GM10248 (cell line): Measurements from ENCODE around the gene KRTAP4-6.
"Not testable (repeated sequence)": the region's sequence is repeated elsewhere in the genome, so short reads cannot be mapped to it uniquely, and the experiment has no call there.

Experiments
- CTCF ChIA-PET: fragments of 300-600 bp; sonication (Branson Sonifier 250); formaldehyde crosslinking; extraction: SDS; loops from one replicate; lab custom pipeline; 2021; ENCODE audit warnings: antibody characterized with exemption; lab: Yijun Ruan, JAX
- POLR2A ChIA-PET: fragments of 350-650 bp; sonication (Branson Sonifier 250); formaldehyde crosslinking; extraction: SDS; loops from one replicate; lab custom pipeline; 2020; ENCODE audit warnings: antibody characterized with exemption; lab: Yijun Ruan, JAX
- DNase-seq: peaks from one replicate; pipeline ENCODE4 v3.0.0; 2012; ENCODE audit errors: extremely low spot score
- TF ChIP-seq, protein P1 (sequence below): IDR thresholded peaks from 2 replicates; pipeline ENCODE4 v1.5.1; 2012; ENCODE audit warnings: mild to moderate bottlenecking, low read depth; ENCODE audit errors: extremely low read depth, missing control alignments, control extremely low read depth

Gene KRTAP4-6

DNA sequence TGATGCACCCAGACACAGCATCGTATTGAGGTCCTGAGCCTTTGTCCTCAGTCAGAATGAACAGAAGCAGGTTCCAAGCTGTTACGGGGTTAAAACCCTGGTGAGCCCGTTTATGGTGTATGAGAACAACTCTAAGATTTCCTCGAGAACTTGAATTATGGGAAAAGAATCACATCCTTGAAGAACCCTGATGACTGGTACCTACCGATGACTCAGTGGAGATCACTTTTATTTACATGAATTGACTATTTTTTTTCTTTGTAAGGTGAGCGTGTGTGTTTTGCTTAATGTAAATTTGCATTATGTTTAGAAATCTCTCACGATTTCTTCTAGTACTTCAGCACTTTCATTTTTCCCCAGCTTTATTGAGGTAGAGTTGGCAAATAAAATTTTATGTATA is 23.5 kb upstream of the KRTAP4-6 start:
- TF ChIP-seq, protein P1, sequence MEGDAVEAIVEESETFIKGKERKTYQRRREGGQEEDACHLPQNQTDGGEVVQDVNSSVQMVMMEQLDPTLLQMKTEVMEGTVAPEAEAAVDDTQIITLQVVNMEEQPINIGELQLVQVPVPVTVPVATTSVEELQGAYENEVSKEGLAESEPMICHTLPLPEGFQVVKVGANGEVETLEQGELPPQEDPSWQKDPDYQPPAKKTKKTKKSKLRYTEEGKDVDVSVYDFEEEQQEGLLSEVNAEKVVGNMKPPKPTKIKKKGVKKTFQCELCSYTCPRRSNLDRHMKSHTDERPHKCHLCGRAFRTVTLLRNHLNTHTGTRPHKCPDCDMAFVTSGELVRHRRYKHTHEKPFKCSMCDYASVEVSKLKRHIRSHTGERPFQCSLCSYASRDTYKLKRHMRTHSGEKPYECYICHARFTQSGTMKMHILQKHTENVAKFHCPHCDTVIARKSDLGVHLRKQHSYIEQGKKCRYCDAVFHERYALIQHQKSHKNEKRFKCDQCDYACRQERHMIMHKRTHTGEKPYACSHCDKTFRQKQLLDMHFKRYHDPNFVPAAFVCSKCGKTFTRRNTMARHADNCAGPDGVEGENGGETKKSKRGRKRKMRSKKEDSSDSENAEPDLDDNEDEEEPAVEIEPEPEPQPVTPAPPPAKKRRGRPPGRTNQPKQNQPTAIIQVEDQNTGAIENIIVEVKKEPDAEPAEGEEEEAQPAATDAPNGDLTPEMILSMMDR, result no peak
- CTCF ChIA-PET, result no interaction called here
- POLR2A ChIA-PET, result no interaction called here
- no peak for DNase-seq

GRCh38 chr17:41160648-41161047 is 20.3 kb upstream of the KRTAP4-6 start, which contains the start of gene KRTAP4-4:
KRTAP4-4 (minus strand) TSS chr17:41160748; CDS start chr17:41160691, 57 bp downstream.
- CTCF ChIA-PET, result no interaction called here
- no peak for DNase-seq
- POLR2A ChIA-PET, result no interaction called here
- TF ChIP-seq, protein P1, result no peak

DNA sequence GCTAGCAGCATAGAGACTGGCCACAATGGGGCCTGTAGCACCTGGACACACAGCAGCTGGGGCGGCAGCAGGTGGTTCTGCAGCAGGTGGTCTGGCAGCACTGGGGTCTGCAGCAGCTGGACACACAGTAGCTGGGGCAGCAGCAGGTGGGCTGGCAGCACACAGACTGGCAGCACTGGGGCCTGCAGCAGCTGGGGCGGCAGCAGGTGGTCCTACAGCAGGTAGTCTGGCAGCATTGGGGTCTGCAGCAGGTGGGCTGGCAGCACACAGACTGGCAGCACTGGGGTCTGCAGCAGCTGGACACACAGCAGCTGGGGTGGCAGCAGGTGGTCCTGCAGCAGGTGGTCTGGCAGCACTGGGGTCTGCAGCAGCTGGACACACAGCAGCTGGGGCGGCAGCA is 19.8 kb upstream of the KRTAP4-6 start:
- POLR2A ChIA-PET, CTCF ChIA-PET, DNase-seq: not testable (repeated sequence)

DNA sequence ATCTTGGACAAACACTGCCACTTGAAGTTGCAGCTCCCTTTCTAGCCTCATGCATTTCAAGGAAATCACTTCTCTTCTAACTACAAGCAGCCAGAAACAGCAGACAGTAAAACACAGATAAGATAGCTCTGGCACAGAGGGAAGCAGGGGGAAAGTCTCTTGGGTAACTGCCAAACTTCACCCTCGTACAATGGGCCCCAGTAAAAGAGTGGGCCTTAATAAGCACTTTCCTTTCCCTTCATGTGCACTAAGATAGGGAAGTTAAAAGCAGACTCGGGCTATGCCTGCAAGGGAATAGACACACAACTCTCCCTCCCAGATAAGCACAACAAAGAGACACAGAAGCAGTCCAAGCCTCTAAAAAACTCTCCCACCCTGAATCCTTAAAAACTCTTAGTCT is 13.5 kb upstream of the KRTAP4-6 start:
- POLR2A ChIA-PET, result no interaction called here
- TF ChIP-seq, protein P1, result no peak
- CTCF ChIA-PET, result no interaction called here
- DNase-seq, result no peak

DNA sequence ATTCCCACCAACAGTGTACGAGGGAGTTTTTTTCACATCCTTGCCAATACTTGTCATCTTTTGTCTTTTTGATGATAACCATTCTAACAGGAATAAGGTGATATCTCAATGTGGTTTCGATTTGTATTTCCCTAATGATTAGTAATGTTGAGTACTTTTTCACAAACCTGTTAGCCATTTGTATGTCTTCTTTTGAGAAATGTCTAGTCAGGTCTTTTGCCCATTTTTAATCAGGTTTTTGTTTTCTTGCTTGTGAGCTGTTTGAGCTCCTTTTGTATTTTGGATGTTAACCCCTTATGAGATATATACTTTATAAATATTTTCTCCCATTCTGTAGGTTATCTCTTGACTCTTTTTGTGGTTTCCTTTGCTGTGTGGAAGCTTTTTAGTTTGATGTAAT is 11.2 kb upstream of the KRTAP4-6 start:
- CTCF ChIA-PET, result no interaction called here

GRCh38 chr17:41150026-41150425 is 9.7 kb upstream of the KRTAP4-6 start:
- TF ChIP-seq, protein P1, result no peak
- DNase-seq, result no peak
- ChIA-PET POLR2A (no interaction called here), CTCF (no interaction called here)

More for the DNA sequence above, 11.2 kb upstream of the KRTAP4-6 start:
- POLR2A ChIA-PET, result no interaction called here
- no peak for DNase-seq
- TF ChIP-seq, protein P1, result no peak

- TF ChIP-seq, protein P1, result no peak
- ChIA-PET POLR2A (interaction anchor here (0.6 kb wide), 1 partner anchor 251 kb away, joined by 6 read pairs; no protein-coding TSS in a partner anchor), CTCF (no interaction called here)
- no peak for DNase-seq
Measured at GRCh38 chr17:41149652-41149985, 9.3 kb upstream of the KRTAP4-6 start, which contains the start of gene KRTAP4-5. KRTAP4-5 (minus strand) TSS chr17:41149825; CDS start chr17:41149767, 58 bp downstream.

- CTCF ChIA-PET, result not testable (repeated sequence)
- POLR2A ChIA-PET, result interaction anchor here (0.6 kb wide), 1 partner anchor 250 kb away, joined by 6 read pairs; no protein-coding TSS in a partner anchor
Measured at GRCh38 chr17:41148971-41149651, 8.8 kb upstream of the KRTAP4-6 start.

More at GRCh38 chr17:41148971-41149651, 8.8 kb upstream of the KRTAP4-6 start:
- DNase-seq, result not testable (repeated sequence)
